Esophagus muscularis mucosa (tissue), 4 donors: ENCODE measurements around the gene CAPNS1.
"Not testable (repeated sequence)": the region's sequence is repeated elsewhere in the genome, so short reads cannot be mapped to it uniquely, and the experiment has no call there.

ENCODE experiments used
- CTCF ChIP-seq, 3 experiments: fragments of 200-600 bp in 2 of 3; fragments of 450-650 bp in 1 of 3; sonication (generic) in 2 of 3; IDR thresholded peaks; one replicate each; pipeline ENCODE4 v1.5.1; 2017 to 2019; ENCODE audit warnings: antibody characterized with exemption in 3 of 3, mild to moderate bottlenecking in 2 of 3, moderate library complexity in 1 of 3
- EP300 ChIP-seq: sonication (generic); formaldehyde crosslinking; IDR thresholded peaks from one replicate; pipeline ENCODE4 v1.6.1; 2017; ENCODE audit warnings: antibody characterized with exemption
- POLR2AphosphoS5 ChIP-seq, 2 donors: sonication (generic); formaldehyde crosslinking; IDR thresholded peaks; one replicate each; pipeline ENCODE4 v1.6.1; 2017; ENCODE audit warnings: antibody characterized with exemption in 2 of 2

GRCh38 chr19:36134867-36135266, 5.0 kb upstream of the CAPNS1 start:
- TF ChIP-seq CTCF (IDR thresholded peaks at IDR 0.05); POLR2AphosphoS5 (IDR thresholded peaks at IDR 0.05); EP300: not testable (repeated sequence)
